Stimulated activated CD4-positive, alpha-beta T cell treated with anti-CD3 and anti-CD28 coated beads, Interleukin-4, amount 100 ng/mL, for 4 hours (primary cell): ENCODE results near the gene STOML2.

ENCODE experiments used
- DNase-seq, 2 experiments: peaks; one replicate each; pipeline ENCODE4 v3.0.0-alpha.2; 2020

Gene STOML2

DNA sequence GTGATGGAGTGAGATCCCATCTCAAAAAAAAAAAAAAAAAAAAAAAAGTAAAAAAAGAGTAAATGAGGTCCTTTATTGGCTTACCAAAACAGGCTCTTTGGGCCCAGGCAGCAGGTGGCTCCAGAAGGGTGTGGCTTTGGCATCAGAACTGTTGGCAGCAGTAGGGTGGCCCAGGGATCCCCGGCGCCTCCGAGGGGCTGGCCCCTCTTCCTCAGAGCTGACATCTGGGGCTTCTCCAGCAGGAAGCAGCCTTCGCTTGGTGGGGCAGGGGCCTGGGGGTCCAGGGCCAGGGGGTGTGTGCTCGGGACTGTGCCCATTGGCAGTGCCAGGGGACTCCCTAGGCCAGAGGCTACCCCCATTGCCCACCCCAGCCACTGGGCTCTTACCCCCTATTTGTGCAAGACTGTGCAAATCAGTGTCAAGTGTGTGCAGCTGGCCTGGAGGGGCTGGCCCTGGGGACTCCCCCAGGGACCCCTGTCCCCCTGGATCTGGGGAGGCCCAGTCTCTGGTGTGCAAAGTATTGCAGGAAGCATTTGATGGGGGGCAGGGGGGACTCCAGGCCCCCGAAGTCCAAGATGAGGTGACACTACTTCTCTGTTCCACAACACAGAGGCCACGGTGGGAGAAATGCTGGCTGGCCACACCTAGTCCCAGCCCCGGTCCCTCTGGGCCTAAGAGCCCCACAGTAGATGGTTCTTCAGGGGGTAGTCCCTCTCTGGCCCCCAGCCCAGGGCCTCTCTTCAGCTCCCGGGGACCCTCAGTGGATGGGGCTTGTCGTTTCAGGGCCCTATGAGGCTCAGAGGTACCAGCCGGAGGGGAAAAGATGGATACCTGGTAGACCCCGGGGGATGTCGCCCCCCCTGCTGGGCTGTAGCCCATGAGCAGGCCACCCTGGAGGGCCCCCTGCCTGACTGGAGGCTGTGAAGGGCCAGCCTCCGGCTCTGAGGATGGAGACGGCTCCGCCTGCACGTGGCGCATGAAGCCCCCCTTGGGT, 4.7 kb upstream of the STOML2 start:
- no peak for DNase-seq

GRCh38 chr9:35106343-35106730, 3.4 kb upstream of the STOML2 start:
- DNase-seq: no peak

DNA sequence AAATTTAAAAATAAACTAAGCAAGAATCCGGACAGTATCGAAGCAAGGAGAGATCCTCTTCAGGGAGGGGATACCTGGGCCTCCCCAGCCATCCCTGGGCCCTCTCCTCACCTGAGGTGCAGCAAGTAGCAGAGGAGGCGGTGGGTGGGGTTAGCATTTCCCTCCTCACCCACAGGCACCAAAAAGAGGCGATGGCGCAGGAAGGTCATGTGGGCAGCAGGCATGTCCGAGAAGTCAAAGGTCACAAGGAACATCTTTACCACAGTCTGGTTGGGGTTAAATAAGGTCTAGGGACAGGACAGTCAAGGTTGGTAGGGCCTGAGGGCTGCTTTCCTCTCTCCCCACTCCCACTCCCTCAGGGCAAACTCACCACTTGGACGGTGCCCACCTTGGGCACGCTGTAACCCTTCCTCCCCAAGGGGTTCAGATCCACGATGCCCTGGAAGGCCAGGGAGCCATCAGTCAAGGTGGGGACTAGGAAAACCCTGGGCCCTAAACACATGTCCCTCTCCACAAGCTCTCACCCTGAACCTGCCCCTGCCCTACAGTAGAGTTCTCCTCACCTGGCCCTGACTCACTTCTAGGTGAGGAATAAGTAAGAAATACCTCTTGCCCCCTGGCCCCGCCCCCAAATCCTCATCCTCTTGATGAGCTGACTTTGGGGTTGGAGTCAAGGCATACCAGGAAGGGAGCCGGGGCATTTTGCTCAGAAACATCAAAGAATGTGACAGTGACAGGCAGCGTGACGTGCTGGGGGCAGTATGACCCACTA, 2.8 kb upstream of the STOML2 start:
- DNase-seq: no peak

DNA sequence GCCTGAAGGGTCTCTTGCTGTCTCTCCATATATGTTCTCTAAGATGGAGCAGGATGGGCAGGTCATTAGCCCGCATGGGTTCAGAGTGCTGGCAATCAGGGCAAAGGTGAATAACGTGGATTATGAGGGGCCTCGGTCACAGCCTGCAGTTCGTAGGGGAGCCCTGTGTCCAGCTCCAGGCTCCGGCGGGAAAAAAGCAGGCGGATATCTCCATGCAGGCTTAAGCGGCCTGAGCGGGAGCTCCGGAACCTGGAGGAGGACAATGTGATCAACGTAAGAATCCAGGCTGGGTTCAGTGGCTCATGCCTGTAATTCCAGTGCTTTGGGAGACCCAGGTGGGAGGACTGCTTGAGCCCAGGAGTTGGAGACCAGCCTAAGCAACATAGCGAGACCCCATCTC, 2.2 kb upstream of the STOML2 start:
- DNase-seq: no peak

- no peak for DNase-seq
Measured at GRCh38 chr9:35104586-35104985, 1.7 kb upstream of the STOML2 start.

- no peak for DNase-seq
Measured at GRCh38 chr9:35103660-35104191, 795 bp upstream of the STOML2 start.

GRCh38 chr9:35102465-35102768, 514 bp downstream of the STOML2 start:
- no peak for DNase-seq

- no peak for DNase-seq
Measured at GRCh38 chr9:35097573-35097972, 5.4 kb downstream of the STOML2 start.

DNA sequence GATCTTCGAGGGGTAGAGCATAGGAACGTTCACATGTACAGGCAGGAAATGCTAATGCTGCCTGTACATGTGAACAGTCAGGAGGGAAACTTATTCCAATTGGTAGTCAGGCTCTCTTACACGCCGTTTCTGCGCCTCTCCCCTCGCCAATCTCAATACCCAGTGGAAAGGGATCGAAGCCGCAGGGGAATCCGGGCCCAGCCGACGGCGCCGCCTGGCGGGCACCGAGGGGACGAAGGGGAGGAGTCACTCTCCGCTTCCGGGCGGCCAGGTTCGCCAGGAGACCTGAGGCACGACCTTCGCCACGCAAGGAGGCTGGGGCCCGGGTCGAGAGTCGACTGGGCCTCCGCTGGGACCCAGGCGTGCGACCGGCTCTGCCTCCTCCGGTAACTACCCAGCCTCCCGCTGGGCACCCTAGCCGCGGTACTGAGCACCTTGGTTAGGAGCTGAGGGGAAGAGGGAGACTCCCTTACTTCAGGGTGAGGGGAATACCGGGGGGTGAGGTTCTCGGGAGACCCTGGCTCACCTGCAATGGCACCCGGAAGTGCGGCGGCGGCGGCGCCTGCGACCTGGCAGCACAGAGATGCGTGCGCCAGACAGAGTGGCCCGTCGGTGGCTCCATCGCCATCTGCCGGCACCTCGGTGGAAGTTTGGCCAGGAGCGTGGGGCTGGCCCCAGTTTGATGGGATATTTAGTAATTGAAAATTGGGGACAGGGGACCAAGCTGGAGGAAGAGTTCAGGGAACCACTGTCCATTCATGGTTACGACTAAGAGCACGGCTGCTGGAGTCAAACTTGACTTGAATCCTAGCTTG, 6.7 kb downstream of the STOML2 start, which contains the start of gene PIGO:
PIGO (minus strand) TSS at position 557 of the 815 bp plus-strand sequence. CDS start 1,026 bp downstream, outside the sequence.
- peak; percentile 88 for DNase-seq

GRCh38 chr9:35091536-35091935, 11.4 kb downstream of the STOML2 start:
- DNase-seq: no peak

DNA sequence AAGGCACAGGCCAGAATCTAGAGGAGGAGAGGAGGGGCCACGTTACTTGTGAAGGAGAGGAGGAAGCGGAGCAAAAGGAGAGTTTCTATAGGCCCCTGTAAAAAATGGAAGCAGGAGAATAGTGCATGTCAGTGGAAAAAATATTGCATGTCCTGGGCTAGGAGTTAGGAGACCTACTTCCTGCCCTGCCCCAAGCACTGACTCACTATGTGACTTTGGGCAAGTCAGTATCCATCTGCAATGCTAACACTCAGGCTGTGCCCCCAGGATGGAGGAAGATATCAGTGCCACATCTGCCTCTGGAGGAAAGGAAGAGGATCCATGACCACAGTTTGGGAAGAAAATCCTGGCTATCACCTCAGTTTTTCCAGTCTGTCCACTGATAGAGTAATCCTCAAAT, 13.5 kb downstream of the STOML2 start:
- DNase-seq: no peak

DNA sequence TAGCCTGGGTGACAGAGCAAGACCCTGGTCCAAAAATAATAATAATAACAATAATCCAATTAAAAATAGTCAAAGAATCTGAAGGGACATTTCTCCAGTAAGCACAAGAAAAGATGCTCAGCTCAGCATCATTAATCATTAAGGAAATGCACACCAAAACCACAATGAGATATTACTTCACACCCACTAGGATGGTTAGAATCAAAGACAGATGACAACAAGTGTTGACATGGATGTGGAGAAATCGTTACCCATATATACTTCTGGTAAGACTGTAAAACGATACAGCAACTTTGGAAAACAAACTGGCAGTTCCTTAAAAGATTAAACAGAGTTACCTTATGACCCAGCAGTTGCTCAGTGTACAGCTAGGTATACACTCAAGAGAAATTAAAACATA, 17.9 kb downstream of the STOML2 start:
- DNase-seq: no peak

GRCh38 chr9:35079426-35080341, 23.2 kb downstream of the STOML2 start, which contains the start of gene FANCG:
TSS of gene FANCG (minus strand) at chr9:35079942. CDS start at chr9:35079524, 418 bp downstream.
- DNase-seq: peak; percentile 78 to 79

DNA sequence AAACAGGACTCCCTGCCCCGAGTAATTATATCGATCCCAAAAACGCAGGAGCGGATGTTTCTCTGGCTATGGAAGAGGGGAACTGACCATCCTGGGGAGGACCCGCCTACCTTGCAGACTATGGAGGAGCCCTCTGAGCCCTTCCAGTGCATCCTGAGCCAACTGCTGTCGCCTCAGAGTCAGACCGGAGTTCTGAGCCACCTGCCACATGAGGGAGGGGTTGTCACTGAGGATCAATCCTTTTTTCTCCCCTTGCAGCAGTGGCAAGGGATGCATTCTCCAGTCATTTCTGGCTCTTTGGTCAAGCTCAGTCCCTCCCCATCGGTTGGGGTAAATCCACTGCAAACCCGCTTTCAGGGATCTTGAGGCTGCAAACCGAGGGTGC, 23.9 kb downstream of the STOML2 start:
- no peak for DNase-seq

GRCh38 chr9:35078066-35078465, 24.9 kb downstream of the STOML2 start:
- no peak for DNase-seq

DNA sequence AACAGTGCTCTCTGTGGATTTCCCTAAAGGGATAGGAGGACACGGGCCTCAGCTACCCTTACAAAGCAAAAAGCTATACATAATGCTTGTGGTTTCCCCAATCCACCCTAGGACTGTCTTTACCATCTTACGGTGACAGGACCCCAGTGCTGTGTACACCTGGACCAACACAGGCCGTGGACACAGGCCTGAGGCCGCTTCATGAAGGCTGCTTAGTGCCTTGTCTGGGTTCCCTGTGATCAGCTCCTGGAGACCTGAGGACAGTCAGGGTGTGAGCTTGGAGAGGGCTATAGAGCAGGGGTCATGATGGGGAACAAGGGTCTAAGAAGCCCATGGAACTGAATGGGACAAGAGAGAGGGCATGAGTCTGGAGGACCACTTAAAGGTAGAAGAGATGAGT, 26.1 kb downstream of the STOML2 start:
- DNase-seq: no peak

DNA sequence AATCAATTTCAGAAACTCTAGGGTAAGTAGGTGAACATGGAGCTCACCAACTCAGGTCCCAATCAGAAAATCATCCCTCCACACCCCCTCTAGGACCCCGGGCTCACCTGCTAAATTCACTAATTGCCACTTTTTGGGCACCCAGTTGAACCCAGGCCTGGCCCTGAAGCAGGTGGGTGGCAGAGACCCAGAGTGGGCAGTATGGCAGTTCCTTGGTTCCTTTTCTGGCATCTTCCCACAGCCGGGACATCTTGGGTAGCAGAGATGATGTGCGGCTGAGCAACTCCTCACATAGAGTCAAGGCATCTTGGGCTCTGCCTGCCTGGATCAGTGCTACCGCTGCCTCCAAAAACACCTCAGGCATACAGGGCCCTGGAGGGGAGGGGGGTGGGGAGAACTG, 27.6 kb downstream of the STOML2 start:
- DNase-seq: no peak

GRCh38 chr9:35074791-35075190, 28.1 kb downstream of the STOML2 start:
- no peak for DNase-seq

GRCh38 chr9:35074141-35074540, 28.8 kb downstream of the STOML2 start:
- no peak for DNase-seq

DNA sequence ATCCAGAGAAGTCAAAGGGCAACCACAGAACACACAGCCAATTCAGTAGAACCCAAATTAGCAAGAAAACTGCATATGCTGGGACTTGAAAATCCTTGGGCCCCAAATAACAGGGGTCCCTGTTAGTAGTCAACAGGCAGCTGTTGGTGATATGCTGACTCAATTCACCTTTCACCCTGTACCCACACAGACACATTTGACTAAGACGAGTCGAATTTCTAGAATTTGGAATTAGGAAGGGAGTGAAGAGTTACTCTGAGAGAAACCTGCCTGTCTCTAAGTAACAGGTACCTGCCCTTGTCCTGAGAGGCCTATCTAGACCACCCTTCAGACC, 29.7 kb downstream of the STOML2 start:
- DNase-seq: no peak

GRCh38 chr9:35072461-35073278, 30.3 kb downstream of the STOML2 start, which contains the start of gene VCP:
TSS of gene VCP (minus strand) at chr9:35072625. CDS start at chr9:35072353, 272 bp downstream.
- peak; percentile 92 to 98 for DNase-seq
